Measurements from ENCODE around the gene GMDS. TPM values are rescaled to one million over a fixed set of nuclear protein-coding genes. Genes with fewer than 3 reads are reported as not detected.

GMDS gene
- total RNA-seq, 1 experiment from 2014 or later: 31.1 TPM

DNA sequence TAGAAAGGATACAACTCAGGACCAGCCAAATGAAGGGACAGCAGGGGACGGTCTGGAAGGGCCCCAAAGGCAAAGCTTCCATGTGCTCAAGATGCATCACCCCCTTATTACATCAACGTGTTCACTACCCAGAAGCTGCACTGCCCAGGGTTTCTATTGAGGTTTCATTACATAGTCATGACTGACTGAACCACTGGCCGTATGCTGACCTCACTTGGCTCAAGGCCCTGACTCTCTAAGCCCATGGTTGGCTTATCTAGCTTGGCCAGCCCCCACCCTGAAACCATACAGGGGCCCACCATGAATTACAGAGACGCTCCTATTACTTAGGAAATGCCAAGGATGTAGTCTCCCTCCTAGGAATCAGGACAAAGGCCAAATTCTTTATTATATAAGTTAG lies 456.3 kb downstream of the GMDS start:
- BruUV-seq (replicated peaks): no TSS peak
- Histone ChIP-seq H3K36me3 (ENCODE audit: control insufficient read depth, insufficient read depth, low read length) (no peaks in the 10 kb centered on the region), H3K4me3 (ENCODE audit: low read depth, low read length) (no peak overlapping the region), H3K27me3 (replicated peaks; ENCODE audit: control insufficient read depth, insufficient read depth, low read length) (no peaks in the 10 kb centered on the region), H3K9me3 (no peaks in the 10 kb centered on the region), H3K4me1 (no peaks in the 10 kb centered on the region)
- Mint-ChIP-seq H3K27ac (ENCODE audit: unreplicated experiment) (no peak overlapping the region), H3K27me3 (ENCODE audit: insufficient read depth, unreplicated experiment) (no peaks in the 10 kb centered on the region), H3K4me3 (ENCODE audit: unreplicated experiment) (no peak overlapping the region), H3K36me3 (ENCODE audit: insufficient read depth, unreplicated experiment) (no peaks in the 10 kb centered on the region), H3K4me1 (ENCODE audit: low read depth, unreplicated experiment) (no peaks in the 10 kb centered on the region), H3K9me3 (ENCODE audit: unreplicated experiment) (no peaks in the 10 kb centered on the region)
- no peak for DNase-seq
- CTCF ChIA-PET: no interaction called here
- intact Hi-C loops (cut with micrococcal nuclease; ENCODE audit: unreplicated experiment): no loop called here
- POLR2A ChIA-PET: no interaction called here
- no peak for TF ChIP-seq CTCF (IDR thresholded peaks at IDR 0.05; ENCODE audit: insufficient read depth in 1 of 2, low read depth in 1 of 2, low read length in 1 of 2, severe bottlenecking in 1 of 2, unreplicated experiment in 1 of 2)

DNA sequence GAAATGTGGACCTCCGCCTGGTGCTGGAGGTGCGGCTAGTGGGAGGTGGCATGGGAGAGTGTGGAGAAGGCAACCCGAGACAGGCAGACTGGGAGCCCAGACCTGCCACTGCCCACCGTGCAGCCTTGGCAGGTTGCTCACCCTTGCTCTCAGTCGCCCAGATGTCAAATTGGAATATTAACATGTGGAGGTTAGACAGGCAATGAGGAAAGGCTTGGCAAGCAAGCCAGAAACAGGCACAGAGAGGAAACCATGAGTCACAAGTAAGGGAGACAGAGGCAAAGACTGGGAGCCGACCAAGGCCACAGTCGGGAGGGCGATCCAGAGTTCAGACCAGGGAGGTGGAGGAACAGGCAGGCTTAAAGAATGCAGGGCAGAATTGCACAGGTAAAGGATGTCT lies 457.5 kb downstream of the GMDS start:
- Histone ChIP-seq H3K9me3 (no peaks in the 10 kb centered on the region), H3K4me1 (no peaks in the 10 kb centered on the region), H3K4me3 (ENCODE audit: low read depth, low read length) (no peak overlapping the region), H3K36me3 (ENCODE audit: control insufficient read depth, insufficient read depth, low read length) (no peaks in the 10 kb centered on the region), H3K27me3 (replicated peaks; ENCODE audit: control insufficient read depth, insufficient read depth, low read length) (no peaks in the 10 kb centered on the region)
- intact Hi-C loops (cut with micrococcal nuclease; ENCODE audit: unreplicated experiment): no loop called here
- BruUV-seq (replicated peaks): no TSS peak
- H3K36me3 Mint-ChIP-seq (ENCODE audit: insufficient read depth, unreplicated experiment): no peaks in the 10 kb centered on the region
- no peak overlapping the region for H3K27ac Mint-ChIP-seq (ENCODE audit: unreplicated experiment)
- no peak for TF ChIP-seq CTCF (IDR thresholded peaks at IDR 0.05; ENCODE audit: insufficient read depth in 1 of 2, low read depth in 1 of 2, low read length in 1 of 2, severe bottlenecking in 1 of 2, unreplicated experiment in 1 of 2)
- no peak for DNase-seq
- no peaks in the 10 kb centered on the region for H3K9me3 Mint-ChIP-seq (ENCODE audit: unreplicated experiment)
- ChIA-PET POLR2A (no interaction called here), CTCF (no interaction called here)
- H3K4me3 Mint-ChIP-seq (ENCODE audit: unreplicated experiment): no peak overlapping the region
- no peaks in the 10 kb centered on the region for H3K27me3 Mint-ChIP-seq (ENCODE audit: insufficient read depth, unreplicated experiment)
- no peaks in the 10 kb centered on the region for H3K4me1 Mint-ChIP-seq (ENCODE audit: low read depth, unreplicated experiment)

GRCh38 chr6:1786455-1787453 lies 458.7 kb downstream of the GMDS start:
- no peak overlapping the region for H3K4me3 ChIP-seq (ENCODE audit: low read depth, low read length)
- no TSS peak for BruUV-seq (replicated peaks)
- ChIA-PET CTCF (no interaction called here), POLR2A (no interaction called here)
- H3K36me3 Mint-ChIP-seq (ENCODE audit: insufficient read depth, unreplicated experiment): no peaks in the 10 kb centered on the region
- H3K9me3 ChIP-seq: no peaks in the 10 kb centered on the region
- H3K27ac Mint-ChIP-seq (ENCODE audit: unreplicated experiment): no peak overlapping the region
- H3K4me3 Mint-ChIP-seq (ENCODE audit: unreplicated experiment): no peak overlapping the region
- intact Hi-C loops (cut with micrococcal nuclease; ENCODE audit: unreplicated experiment): no loop called here
- no peaks in the 10 kb centered on the region for H3K27me3 Mint-ChIP-seq (ENCODE audit: insufficient read depth, unreplicated experiment)
- H3K4me1 ChIP-seq: no peaks in the 10 kb centered on the region
- H3K36me3 ChIP-seq (ENCODE audit: control insufficient read depth, insufficient read depth, low read length): no peaks in the 10 kb centered on the region
- no peak for DNase-seq
- no peaks in the 10 kb centered on the region for H3K27me3 ChIP-seq (replicated peaks; ENCODE audit: control insufficient read depth, insufficient read depth, low read length)
- no peak for TF ChIP-seq CTCF (IDR thresholded peaks at IDR 0.05; ENCODE audit: insufficient read depth in 1 of 2, low read depth in 1 of 2, low read length in 1 of 2, severe bottlenecking in 1 of 2, unreplicated experiment in 1 of 2)
- no peaks in the 10 kb centered on the region for H3K4me1 Mint-ChIP-seq (ENCODE audit: low read depth, unreplicated experiment)
- H3K9me3 Mint-ChIP-seq (ENCODE audit: unreplicated experiment): no peaks in the 10 kb centered on the region

Measured in Caco-2 (cell line).